Measurements from ENCODE around the gene C10orf67.

The C10orf67 gene

DNA sequence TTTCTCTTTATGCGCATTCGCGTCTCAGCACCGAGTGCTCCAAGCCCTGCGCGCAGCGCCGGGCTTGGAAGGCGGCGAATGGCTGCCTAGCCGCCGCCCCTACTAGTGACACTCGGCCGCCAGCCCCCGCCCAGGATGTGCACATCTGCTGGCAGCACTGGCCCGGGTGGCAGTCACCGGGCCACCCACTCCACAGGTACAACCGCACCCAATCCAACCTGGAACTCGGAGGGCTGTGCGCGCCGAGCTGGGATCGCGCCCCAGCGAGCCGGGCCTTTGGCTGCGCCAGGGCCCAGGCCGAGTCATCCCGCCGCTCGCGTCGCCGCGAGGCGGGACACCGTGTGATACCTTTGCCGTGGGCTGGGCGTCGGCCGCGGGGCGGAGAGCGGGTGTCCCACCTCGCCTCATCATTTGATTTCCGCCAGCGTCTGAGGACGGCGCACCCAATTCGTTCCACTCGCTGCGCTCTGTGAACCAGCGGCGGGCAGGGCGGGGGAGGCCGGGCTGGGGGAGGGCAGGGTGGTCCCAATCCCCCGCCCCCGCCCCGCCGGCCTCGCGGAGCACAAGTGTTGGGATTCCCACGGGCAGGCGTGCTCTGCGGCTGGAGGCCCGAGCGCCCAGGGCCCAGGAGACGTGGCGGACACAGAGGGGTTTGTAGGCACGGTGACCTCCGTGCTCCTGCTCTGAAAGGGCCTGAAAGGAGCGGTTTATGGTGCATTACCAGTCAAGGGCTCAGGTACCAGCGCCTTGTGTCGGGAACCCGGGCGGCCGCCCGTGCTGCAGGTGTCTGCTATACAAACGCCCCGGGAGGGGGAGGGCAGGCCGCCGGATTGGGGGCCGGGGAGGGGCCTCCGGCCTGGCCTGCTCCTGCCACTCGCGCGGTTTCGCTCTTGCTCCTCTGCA, 170.3 kb downstream of the C10orf67 start:
- no peak for DNase-seq (ENCODE audit: low read depth in 2 of 2, low spot score in 1 of 2)

DNA sequence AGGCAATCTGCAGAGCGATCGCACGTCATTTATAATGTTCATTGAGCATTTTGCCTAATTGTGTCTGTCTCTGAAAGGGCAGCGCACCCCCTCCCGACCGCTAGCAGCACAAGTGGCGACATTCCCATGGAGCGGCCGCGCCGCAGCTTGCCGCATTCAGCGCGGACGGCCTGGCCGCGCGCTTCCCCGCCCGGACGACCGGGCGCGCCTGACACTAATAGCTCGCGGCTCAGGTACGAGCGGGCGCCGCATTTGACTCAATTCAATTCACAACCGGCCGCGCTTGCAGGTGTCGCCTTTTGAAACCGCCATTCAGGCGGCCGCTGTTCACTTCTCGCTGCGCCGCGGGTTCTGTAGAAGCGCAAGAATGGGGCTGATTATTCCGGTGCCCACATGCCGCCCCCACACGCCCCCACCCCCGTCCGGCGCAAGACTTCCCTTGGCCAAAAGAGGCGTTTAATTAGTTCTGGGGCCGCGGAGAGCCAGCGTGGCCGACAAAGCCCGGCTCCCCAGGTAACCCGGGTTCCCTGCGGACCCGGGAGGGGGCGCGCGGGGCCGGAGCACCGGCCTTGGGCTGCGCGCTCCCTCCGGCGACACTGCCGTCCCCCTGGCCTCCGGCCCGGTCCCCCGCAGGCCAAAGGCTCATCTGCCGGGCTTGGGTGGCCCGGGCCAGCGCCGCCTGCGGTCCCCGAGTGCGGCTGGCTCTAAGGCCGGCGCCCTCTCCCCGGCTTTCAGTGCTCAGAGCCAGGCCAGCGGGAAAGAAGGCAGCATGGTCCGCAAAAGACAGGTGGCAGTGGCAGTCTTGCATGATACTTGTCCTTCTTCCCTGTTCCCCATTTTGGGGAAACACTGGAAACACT, 171.2 kb downstream of the C10orf67 start:
- no peak for DNase-seq (ENCODE audit: low read depth in 2 of 2, low spot score in 1 of 2)

DNA sequence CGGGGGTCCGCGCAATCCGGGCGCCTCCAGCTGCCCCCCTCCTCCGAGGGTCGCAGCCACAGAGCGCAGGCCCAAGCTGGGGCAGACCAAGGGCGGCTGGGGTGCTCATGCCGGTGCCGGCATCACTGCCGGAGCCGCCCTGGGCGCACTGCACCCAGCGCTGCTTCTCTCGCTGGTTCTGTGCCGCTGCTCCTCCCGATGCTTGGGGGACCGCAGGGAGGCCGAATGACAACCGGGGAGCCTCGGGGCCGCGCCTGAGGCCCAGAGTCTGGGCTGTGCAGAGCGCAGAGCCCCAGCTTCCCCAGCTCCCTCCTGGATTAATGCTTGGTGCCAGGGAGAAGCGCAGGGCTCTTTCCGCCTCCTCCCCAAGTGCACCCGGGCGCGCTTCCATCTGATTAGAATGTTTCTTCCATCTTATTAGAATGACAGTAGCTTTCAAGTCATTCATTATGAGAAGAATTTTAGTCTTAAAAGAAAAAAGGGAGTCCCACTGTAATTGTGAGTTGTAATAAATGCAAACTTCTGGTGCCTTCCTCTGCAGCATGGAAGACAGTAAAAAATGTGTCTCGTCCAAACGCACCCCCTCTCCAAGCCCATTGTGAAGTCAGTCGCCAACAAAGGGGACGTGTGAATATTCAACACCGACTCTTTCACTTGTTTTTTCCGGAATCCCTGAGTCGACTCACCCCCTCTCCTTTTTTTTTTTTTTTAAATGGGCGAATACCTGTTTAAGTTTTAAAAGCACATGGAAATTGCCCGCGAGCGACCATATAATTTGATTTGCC, 172.0 kb downstream of the C10orf67 start:
- DNase-seq (ENCODE audit: low read depth in 2 of 2, low spot score in 1 of 2): no peak

DNA sequence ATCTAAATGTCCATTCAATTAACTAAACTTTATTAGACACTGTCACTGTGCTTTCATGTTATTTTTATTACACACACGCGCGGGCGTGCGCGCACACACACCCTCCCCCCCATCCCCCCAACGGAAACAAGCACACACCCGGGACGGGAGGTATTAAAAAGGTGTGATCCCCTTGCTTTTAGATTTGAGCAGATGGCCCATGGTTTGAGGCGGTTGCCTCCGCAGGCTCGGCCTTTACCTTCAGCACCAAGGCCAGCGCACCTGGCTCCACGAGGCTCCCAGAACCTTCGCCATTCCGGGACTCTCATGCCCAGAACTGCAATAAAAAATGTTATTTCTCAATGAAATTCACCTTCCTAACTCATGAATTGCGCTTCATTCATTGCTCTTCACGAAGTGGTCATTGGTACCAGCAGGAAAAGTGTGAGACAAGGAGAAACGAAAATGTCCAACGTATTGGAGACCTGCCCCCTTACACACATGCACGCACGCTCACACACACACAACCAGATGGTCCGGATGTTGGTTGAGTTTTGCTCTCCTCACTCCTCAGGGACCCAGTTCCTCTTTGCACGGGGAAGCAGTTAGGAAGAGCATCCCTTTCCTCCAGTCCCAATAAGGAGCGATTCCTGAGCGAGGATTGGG, 173.2 kb downstream of the C10orf67 start:
- no peak for DNase-seq (ENCODE audit: low read depth in 2 of 2, low spot score in 1 of 2)

DNA sequence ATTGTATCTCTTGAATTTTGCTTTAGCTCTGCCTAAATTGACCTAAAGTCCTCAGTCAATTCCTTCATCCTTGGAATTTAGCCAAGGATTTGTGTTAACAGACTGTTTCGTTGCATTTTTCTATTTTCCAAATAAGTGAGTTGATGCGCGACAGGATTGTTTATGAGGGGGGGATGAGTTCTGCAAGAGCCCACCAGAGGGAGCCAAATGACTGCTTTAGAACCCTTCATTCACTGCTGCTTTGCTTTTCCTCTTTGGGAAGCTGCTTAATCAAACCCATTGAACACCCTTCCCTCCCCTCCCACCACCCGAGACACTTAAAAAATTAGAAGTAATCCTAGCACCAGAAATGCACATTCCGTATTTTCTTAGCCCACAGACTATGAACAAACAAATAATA, 186.2 kb downstream of the C10orf67 start:
- no peak for DNase-seq (ENCODE audit: low read depth in 2 of 2, low spot score in 1 of 2)

DNA sequence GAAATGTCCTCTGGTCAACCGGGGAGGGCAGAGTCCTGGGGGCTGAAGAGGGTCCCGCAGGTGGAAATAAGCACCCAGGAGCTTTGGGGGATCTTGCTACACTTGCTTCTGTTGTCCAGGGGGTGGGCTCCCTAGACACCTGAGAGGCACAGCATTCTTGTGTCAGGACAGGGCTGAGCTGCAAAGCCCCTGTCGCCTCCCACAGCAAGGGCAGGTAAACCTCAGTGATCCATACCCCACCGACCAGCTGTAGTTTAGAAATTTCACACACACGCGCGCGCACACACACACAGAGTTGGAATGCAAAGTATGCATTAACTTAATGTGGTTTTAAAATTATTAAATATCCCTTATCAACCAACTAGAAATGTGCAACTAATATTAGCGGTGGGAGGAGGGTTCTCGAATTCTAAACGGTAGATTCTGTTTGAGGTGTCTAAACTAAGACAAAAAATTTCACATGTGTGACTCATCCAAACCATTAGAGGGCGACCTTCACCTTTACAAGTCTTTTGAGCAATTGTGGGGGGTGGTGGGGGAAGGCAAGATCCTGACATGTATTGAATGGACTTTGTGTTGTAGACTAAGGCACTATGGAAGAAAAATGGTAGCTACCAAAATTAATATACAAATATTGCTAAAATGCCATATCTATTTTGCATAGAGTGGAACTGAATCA, 186.8 kb downstream of the C10orf67 start:
- DNase-seq (ENCODE audit: low read depth in 2 of 2, low spot score in 1 of 2): no peak

DNA sequence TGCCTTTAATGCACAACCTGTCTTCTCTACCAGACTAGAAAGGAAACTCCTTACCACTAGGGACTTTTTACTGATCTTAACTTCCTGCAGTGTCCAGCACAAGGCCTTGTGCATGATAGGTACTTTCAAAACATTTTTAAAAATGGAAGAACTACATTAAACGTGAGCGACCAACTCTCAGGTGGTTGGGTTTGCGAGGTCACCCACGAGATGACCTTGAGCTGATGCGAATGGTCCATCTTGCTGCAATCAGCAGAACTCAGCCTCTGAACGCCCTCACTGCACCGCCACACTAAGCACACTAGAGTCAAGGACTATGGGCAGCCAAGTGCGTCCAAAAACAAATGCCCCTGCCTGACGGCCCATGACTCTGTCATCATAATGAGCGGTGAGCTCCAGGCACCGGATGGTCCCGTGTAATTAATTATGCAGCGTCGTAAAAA, 187.3 kb downstream of the C10orf67 start:
- DNase-seq (ENCODE audit: low read depth in 2 of 2, low spot score in 1 of 2): no peak

DNA sequence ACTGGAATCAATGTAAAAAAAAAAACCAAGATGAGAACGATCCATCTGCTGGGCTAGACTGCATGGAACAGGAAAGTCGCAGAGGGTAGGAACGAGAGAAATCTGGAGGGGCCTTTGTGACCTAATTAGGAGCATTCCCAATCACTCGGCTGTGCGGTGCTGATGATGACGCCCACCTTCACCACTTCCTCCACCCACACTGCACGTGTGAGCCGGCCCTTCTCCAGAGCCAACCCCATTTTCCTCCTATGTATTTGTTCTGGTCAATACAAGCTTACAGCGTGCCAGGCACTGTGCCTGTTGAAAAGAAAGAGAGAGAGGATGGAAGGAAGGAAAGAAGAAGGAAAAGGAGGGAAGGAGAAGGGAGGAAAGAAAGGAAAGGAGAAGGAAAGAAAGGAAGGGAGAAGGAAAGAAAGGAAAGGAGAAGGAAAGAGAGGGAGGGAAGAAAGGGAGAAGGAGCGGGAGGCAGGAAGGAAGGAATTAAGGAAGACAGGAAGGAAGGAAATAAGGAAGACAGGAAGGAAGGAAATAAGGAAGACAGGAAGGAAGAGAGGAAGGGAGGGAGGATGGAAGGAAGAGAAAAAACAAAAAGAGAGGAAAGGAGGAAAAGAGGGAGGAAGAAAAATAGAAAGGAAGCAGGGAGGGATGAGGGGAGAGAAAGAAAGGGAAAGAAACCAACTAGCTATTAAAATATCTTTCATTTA, 188.0 kb downstream of the C10orf67 start:
- DNase-seq (ENCODE audit: low read depth in 2 of 2, low spot score in 1 of 2): no peak

DNA sequence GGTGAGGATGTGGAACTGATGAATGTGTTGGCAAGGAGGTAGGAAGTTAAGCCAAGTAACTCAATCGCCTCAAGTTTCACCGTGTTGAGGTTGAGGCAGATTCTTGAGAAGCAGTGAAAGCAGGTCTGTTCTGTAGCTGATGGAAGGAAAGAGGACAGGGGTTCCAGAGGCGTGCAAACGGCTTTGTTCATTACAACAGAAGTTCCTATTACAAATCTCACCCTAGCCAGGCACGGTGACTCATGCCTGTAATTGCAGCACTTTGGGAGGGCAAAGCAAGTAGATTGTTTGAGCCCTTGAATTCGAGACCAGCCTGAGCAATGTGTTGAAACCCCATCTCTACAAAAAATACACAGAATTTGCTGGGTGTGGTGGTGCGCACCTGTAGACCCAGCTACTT, 189.4 kb downstream of the C10orf67 start:
- no peak for DNase-seq (ENCODE audit: low read depth in 2 of 2, low spot score in 1 of 2)

All from stimulated activated CD8-positive, alpha-beta memory T cell treated with anti-CD3 and anti-CD28 coated beads, Interleukin-4, amount 100 ng/mL, for 1 hour (primary cell).